Fibroblast of lung (primary cell): ENCODE data around the gene HHLA2. TPM values are rescaled to one million over a fixed set of nuclear protein-coding genes. Genes with fewer than 3 reads are reported as not detected.
"Not testable (repeated sequence)": the region's sequence is repeated elsewhere in the genome, so short reads cannot be mapped to it uniquely, and the experiment has no call there.

ENCODE experiments used
- DNase-seq, 2 donors: peaks; one replicate each; pipeline versions ENCODE4 v3.0.0 to v3.0.0-alpha.2; 2010; ENCODE audit warnings: low read depth in 2 of 2
- H2AFZ ChIP-seq: 2 replicates; pipeline ENCODE4 v1.5.1; 2012; ENCODE audit warnings: low read length, control low read depth, inconsistent platforms
- H3K27ac ChIP-seq: 2 replicates; pipeline ENCODE4 v1.5.1; 2011; ENCODE audit warnings: low read length, control low read depth; ENCODE audit not compliant: insufficient read depth
- H3K27me3 ChIP-seq: 2 replicates; pipeline ENCODE4 v1.5.1; 2011; ENCODE audit warnings: mild to moderate bottlenecking, low read length; ENCODE audit not compliant: control insufficient read depth, insufficient read depth
- H3K36me3 ChIP-seq: 2 replicates; pipeline ENCODE4 v1.5.1; 2011; ENCODE audit warnings: low read length; ENCODE audit not compliant: control insufficient read depth, insufficient read depth
- H3K4me1 ChIP-seq: 2 replicates; pipeline ENCODE4 v1.5.1; 2011; ENCODE audit warnings: low read length; ENCODE audit not compliant: control insufficient read depth, insufficient read depth; ENCODE audit errors: extremely low read depth
- H3K4me2 ChIP-seq: 2 replicates; pipeline ENCODE4 v1.5.1; 2011; ENCODE audit warnings: low read length, control low read depth; ENCODE audit not compliant: insufficient read depth; ENCODE audit errors: extremely low read depth
- H3K4me3 ChIP-seq, 4 experiments: fragments of 200-600 bp in 1 of 4; sonication (generic) in 1 of 4; replicated peaks in 1 of 4; 2 replicates each; pipeline ENCODE4 v1.5.1; 2011 to 2016; ENCODE audit warnings: low read length in 4 of 4, low read depth in 3 of 4, mild to moderate bottlenecking in 3 of 4, control low read depth in 2 of 4, inconsistent platforms in 1 of 4, mixed read lengths in 1 of 4; ENCODE audit not compliant: insufficient read depth in 1 of 4; ENCODE audit errors: control extremely low read depth in 1 of 4
- H3K79me2 ChIP-seq: 2 replicates; pipeline ENCODE4 v1.5.1; 2012; ENCODE audit warnings: mild to moderate bottlenecking, low read length, inconsistent platforms; ENCODE audit not compliant: control insufficient read depth, insufficient read depth
- H3K9ac ChIP-seq: 2 replicates; pipeline ENCODE4 v1.5.1; 2011; ENCODE audit warnings: mild to moderate bottlenecking, low read length, control low read depth; ENCODE audit not compliant: insufficient read depth
- H3K9me3 ChIP-seq: 2 replicates; pipeline ENCODE4 v1.5.1; 2012; ENCODE audit warnings: low read depth, low read length; ENCODE audit not compliant: control insufficient read depth, insufficient read depth
- H4K20me1 ChIP-seq: 2 replicates; pipeline ENCODE4 v1.5.1; 2011; ENCODE audit warnings: low read length; ENCODE audit not compliant: control insufficient read depth, insufficient read depth; ENCODE audit errors: extremely low read depth
- EZH2 ChIP-seq: IDR thresholded peaks from 2 replicates; pipeline ENCODE4 v1.5.1; 2012; ENCODE audit warnings: low read length, control low read depth, mild to moderate bottlenecking; ENCODE audit errors: missing control alignments
- polyA plus RNA-seq, 2 donors: library from polyadenylated mRNA; depleted of rRNA in 1 of 2; stranded (reverse) in 1 of 2; unstranded in 1 of 2; fragments of >200 nt; gene quantifications; 2 replicates each; pipeline ENCODE4 v1.2.1, GENCODE V29; 2011 to 2012; ENCODE audit warnings: missing spikeins in 1 of 2
- total RNA-seq: library from RNA; depleted of rRNA; stranded (reverse); fragments of >200 nt; gene quantifications from 2 replicates; pipeline ENCODE4 v1.2.1, GENCODE V29; 2014
- TF ChIP-seq, protein P1 (sequence below), 2 donors: IDR thresholded peaks in 1 of 2; conservative IDR thresholded peaks in 1 of 2; 1 replicate in 1 of 2; 2 replicates in 1 of 2; pipeline ENCODE4 v1.5.1; 2011 to 2012; ENCODE audit warnings: low read length in 2 of 2, control low read depth in 1 of 2, inconsistent platforms in 1 of 2, low read depth in 1 of 2, mild to moderate bottlenecking in 1 of 2

The HHLA2 gene
- total and polyA plus RNA-seq, 2 donors (not counting 1 experiment from before 2014, with no cell fraction given) = not detected

DNA sequence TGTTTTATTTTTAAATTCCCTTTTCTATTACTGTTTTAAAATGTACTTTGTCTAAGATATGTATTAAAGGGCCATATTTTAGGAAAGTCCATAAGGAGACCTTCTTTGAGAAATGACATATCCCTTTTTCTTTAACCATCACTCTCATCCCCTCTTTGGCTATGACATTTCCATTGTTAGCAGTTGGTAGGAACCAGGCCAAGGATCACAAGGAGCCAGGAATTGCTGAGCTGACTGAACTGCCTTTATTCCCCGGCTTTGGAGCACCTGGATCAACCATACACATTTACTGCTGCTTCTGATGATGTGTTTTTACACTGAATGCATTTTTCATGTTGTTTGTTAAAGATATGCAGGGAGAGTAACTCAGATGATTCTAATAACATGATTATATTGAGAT, 79.7 kb downstream of the HHLA2 start:
- Histone ChIP-seq H3K79me2 (no peaks in the 10 kb centered on the region), H3K27ac (no peak overlapping the region), H3K27me3 (no peaks in the 10 kb centered on the region), H2AFZ (no peak overlapping the region), H3K36me3 (no peaks in the 10 kb centered on the region), H3K4me3 (no peak overlapping the region), H3K9ac (no peak overlapping the region), H3K4me1 (no peaks in the 10 kb centered on the region), H3K9me3 (no peaks in the 10 kb centered on the region), H3K4me2 (no peak overlapping the region), H4K20me1 (no peaks in the 10 kb centered on the region)
- no peak for DNase-seq
- TF ChIP-seq, protein P1, sequence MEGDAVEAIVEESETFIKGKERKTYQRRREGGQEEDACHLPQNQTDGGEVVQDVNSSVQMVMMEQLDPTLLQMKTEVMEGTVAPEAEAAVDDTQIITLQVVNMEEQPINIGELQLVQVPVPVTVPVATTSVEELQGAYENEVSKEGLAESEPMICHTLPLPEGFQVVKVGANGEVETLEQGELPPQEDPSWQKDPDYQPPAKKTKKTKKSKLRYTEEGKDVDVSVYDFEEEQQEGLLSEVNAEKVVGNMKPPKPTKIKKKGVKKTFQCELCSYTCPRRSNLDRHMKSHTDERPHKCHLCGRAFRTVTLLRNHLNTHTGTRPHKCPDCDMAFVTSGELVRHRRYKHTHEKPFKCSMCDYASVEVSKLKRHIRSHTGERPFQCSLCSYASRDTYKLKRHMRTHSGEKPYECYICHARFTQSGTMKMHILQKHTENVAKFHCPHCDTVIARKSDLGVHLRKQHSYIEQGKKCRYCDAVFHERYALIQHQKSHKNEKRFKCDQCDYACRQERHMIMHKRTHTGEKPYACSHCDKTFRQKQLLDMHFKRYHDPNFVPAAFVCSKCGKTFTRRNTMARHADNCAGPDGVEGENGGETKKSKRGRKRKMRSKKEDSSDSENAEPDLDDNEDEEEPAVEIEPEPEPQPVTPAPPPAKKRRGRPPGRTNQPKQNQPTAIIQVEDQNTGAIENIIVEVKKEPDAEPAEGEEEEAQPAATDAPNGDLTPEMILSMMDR (conservative IDR thresholded peaks at IDR 0.05 in 1 of 2, IDR thresholded peaks at IDR 0.05 in 1 of 2; ENCODE audit: low read depth in 1 of 2, low read length in 2 of 2) = no peak
- no peak for TF ChIP-seq EZH2

DNA sequence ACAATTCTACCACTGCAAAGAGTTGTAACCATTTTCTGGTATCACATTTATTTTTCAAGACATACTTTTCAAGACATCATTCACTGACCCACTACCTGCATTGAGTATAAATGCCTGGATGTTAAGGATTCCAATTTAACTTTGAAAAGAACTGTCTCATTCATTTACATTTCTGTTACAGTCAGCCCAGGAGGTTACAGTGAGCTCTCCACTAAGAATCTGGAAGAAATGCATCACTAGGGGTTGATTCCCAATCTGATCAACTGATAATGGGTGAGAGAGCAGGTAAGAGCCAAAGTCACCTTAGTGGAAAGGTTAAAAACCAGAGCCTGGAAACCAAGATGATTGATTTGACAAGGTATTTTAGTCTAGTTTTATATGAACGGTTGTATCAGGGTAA, 81.0 kb downstream of the HHLA2 start:
- Histone ChIP-seq H3K27ac (no peak overlapping the region), H4K20me1 (no peaks in the 10 kb centered on the region), H3K9me3 (no peaks in the 10 kb centered on the region), H3K79me2 (no peaks in the 10 kb centered on the region), H3K4me1 (no peaks in the 10 kb centered on the region), H3K4me2 (no peak overlapping the region), H3K36me3 (no peaks in the 10 kb centered on the region), H2AFZ (no peak overlapping the region), H3K27me3 (no peaks in the 10 kb centered on the region), H3K9ac (no peak overlapping the region), H3K4me3 (no peak overlapping the region)
- DNase-seq = no peak
- no peak for TF ChIP-seq EZH2
- TF ChIP-seq, protein P1 (conservative IDR thresholded peaks at IDR 0.05 in 1 of 2, IDR thresholded peaks at IDR 0.05 in 1 of 2; ENCODE audit: low read depth in 1 of 2, low read length in 2 of 2) = no peak

DNA sequence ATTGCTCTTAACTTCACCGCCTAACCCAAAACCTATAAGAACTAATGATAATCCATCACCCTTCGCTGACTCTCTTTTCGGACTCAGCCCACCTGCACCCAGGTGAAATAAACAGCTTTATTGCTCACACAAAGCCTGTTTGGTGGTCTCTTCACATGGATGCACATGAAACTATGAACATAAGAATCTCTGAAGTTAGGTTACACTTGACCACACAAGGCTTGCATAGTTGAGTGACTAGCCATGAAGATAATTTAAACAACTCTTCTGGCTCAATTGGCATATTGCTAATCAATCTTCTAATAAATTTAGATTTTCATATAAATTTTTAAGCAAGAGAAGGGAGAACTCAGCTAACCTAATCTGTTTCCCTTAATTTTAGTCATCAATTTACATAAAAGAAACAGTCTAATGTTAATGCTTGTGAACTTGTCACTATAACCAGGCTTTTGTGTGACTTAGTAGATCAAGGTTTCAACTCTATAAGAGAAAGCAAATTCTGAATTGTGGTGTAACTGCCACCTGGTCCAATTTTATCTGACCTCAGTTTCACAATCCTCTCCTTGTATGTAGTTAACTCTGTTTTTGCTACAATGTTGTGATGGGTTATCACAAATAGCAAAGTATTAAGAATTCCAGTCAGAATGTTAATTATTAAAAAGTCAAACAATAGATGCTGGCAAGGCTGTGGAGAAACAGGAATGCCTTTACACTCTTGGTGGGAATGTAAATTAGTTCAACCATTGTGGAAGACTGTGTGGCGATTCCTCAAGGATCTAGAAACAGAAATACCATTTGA, 82.0 kb downstream of the HHLA2 start:
- Histone ChIP-seq H3K9ac (no peak overlapping the region), H3K9me3 (no peaks in the 10 kb centered on the region), H3K4me1 (no peaks in the 10 kb centered on the region), H3K4me2 (no peak overlapping the region), H3K4me3 (no peak overlapping the region), H3K36me3 (no peaks in the 10 kb centered on the region), H4K20me1 (no peaks in the 10 kb centered on the region), H3K27ac (no peak overlapping the region), H2AFZ (no peak overlapping the region), H3K27me3 (no peaks in the 10 kb centered on the region), H3K79me2 (no peaks in the 10 kb centered on the region)
- DNase-seq = no peak
- TF ChIP-seq EZH2 = no peak
- TF ChIP-seq, protein P1 (conservative IDR thresholded peaks at IDR 0.05 in 1 of 2, IDR thresholded peaks at IDR 0.05 in 1 of 2; ENCODE audit: low read depth in 1 of 2, low read length in 2 of 2) = no peak

DNA sequence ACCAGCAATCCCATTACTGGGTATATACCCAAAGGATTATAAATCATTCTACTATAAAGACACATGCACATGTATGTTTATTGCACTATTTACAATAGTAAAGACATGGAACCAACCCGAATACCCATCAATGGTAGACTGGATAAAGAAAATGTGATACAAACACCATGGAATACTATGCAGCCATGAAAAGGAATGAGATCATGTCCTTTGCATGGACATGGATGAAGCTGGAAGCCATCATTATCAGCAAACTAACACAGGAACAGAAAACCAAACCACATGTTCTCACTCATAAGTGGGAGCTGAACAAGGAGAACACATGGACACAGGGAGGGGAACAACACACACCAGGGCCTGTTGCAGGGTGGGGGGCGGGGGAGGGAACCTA, 82.6 kb downstream of the HHLA2 start:
- not testable (repeated sequence) for H3K36me3 ChIP-seq, H3K79me2 ChIP-seq, H4K20me1 ChIP-seq

More for the DNA sequence above, 82.6 kb downstream of the HHLA2 start:
- H3K27me3 ChIP-seq, H3K4me3 ChIP-seq, H3K9me3 ChIP-seq, H3K4me2 ChIP-seq, H3K9ac ChIP-seq, H2AFZ ChIP-seq, H3K27ac ChIP-seq, H3K4me1 ChIP-seq, DNase-seq: not testable (repeated sequence)
